H1 (cell line): ENCODE results near the gene TENT5A. TPM values are rescaled to one million over a fixed set of nuclear protein-coding genes. Genes with fewer than 3 reads are reported as not detected.

ENCODE experiments used
- CTCF ChIA-PET: fragments of 300-600 bp; sonication (Branson Sonifier 250); formaldehyde crosslinking; loops from one replicate; lab custom pipeline; 2021; ENCODE audit not compliant: partially characterized antibody; lab: Charles Lee
- POLR2A ChIA-PET: fragments of 300-600 bp; sonication (Branson Sonifier 250); formaldehyde crosslinking; loops from one replicate; lab custom pipeline; 2021; ENCODE audit warnings: inconsistent platforms; ENCODE audit not compliant: partially characterized antibody; lab: Charles Lee
- DNase-seq, 2 experiments: peaks; one replicate each; pipeline versions ENCODE4 v3.0.0 to v3.0.0-alpha.2; 2010 to 2022; ENCODE audit warnings: low spot score in 2 of 2, low read depth in 1 of 2, mixed read lengths in 1 of 2
- FAIRE-seq: peaks from 2 replicates; lab custom pipeline; 2011; peaks lifted over from hg19 to GRCh38; lab: Jason Lieb, UNC
- H2AFZ ChIP-seq: 2 replicates; pipeline ENCODE4 v1.8.1; 2012; ENCODE audit warnings: low read length, inconsistent platforms
- H2AK5ac ChIP-seq: 2 replicates; pipeline ENCODE4 v1.6.1; 2013; ENCODE audit warnings: low read depth, low read length
- H2BK120ac ChIP-seq: replicated peaks from 2 replicates; pipeline ENCODE3; 2013; ENCODE audit warnings: low read depth, low read length, inconsistent platforms
- H2BK12ac ChIP-seq: 2 replicates; pipeline ENCODE4 v1.6.1; 2013; ENCODE audit warnings: low read depth, low read length
- H2BK15ac ChIP-seq: 2 replicates; pipeline ENCODE4 v1.6.1; 2013; ENCODE audit warnings: low read length
- H2BK20ac ChIP-seq: 2 replicates; pipeline ENCODE4 v1.6.1; 2013; ENCODE audit warnings: low read length
- H2BK5ac ChIP-seq: 2 replicates; pipeline ENCODE4 v1.6.1; 2013; ENCODE audit warnings: low read depth, low read length
- H3K14ac ChIP-seq: 2 replicates; pipeline ENCODE4 v1.6.1; 2013; ENCODE audit warnings: inconsistent platforms; ENCODE audit not compliant: insufficient read length
- H3K18ac ChIP-seq: 2 replicates; pipeline ENCODE4 v1.6.1; 2013; ENCODE audit warnings: low read length; ENCODE audit errors: extremely low read depth
- H3K23ac ChIP-seq: 2 replicates; pipeline ENCODE4 v1.6.1; 2013; ENCODE audit warnings: inconsistent platforms; ENCODE audit not compliant: insufficient read length
- H3K23me2 ChIP-seq: 2 replicates; pipeline ENCODE4 v1.6.1; 2013; ENCODE audit warnings: low read depth, low read length
- H3K27ac ChIP-seq: 2 replicates; pipeline ENCODE4 v1.6.1; 2011; ENCODE audit warnings: low read depth, low read length, inconsistent platforms
- H3K27me3 ChIP-seq, 4 experiments: replicated peaks in 1 of 4; 1 replicate in 1 of 4; 2 replicates in 3 of 4; pipeline versions ENCODE4 v1.6.1 to v1.8.1; 2011 to 2013; ENCODE audit warnings: low read length in 3 of 4, mild to moderate bottlenecking in 3 of 4, inconsistent platforms in 2 of 4, mixed read lengths in 2 of 4, moderate library complexity in 1 of 4; ENCODE audit not compliant: control insufficient read depth in 3 of 4, insufficient read depth in 3 of 4; ENCODE audit errors: extremely low read depth in 1 of 4
- H3K36me3 ChIP-seq, 4 experiments: 2 replicates each; pipeline versions ENCODE4 v1.6.1 to v1.8.1; 2011 to 2013; ENCODE audit warnings: mild to moderate bottlenecking in 4 of 4, low read length in 3 of 4, moderate library complexity in 2 of 4, control low read depth in 1 of 4, inconsistent platforms in 1 of 4; ENCODE audit not compliant: insufficient read depth in 4 of 4, control insufficient read depth in 2 of 4
- H3K4ac ChIP-seq: replicated peaks from 2 replicates; pipeline ENCODE3; 2013; ENCODE audit warnings: low read length, low read depth, mixed read lengths, inconsistent platforms; ENCODE audit not compliant: insufficient read length
- H3K4me1 ChIP-seq, 4 experiments: replicated peaks in 1 of 4; 1 replicate in 1 of 4; 2 replicates in 3 of 4; pipeline versions ENCODE4 v1.6.1 to v1.8.1; 2011 to 2013; ENCODE audit warnings: low read length in 3 of 4, inconsistent platforms in 2 of 4, mixed read lengths in 1 of 4; ENCODE audit not compliant: insufficient read depth in 4 of 4, control insufficient read depth in 3 of 4
- H3K4me2 ChIP-seq, 2 experiments: 2 replicates each; pipeline versions ENCODE4 v1.6.1 to v1.8.1; 2011 to 2013; ENCODE audit warnings: low read depth in 2 of 2, low read length in 2 of 2, control low read depth in 1 of 2, inconsistent platforms in 1 of 2, mild to moderate bottlenecking in 1 of 2; ENCODE audit not compliant: insufficient read depth in 1 of 2
- H3K4me3 ChIP-seq, 4 experiments: fragments of 200-600, 300-600 bp in 1 of 4; sonication (generic), shearing (Covaris generic), sonication (Bioruptor Twin) in 1 of 4; 2 replicates each; pipeline versions ENCODE4 v1.5.1 to v1.8.1; 2011 to 2016; ENCODE audit warnings: low read length in 4 of 4, low read depth in 3 of 4, control low read depth in 2 of 4, inconsistent platforms in 2 of 4, mild to moderate bottlenecking in 2 of 4, mixed read lengths in 1 of 4, moderate library complexity in 1 of 4; ENCODE audit not compliant: insufficient read depth in 2 of 4; ENCODE audit errors: extremely low read depth in 1 of 4
- H3K56ac ChIP-seq: replicated peaks from 2 replicates; pipeline ENCODE3; 2013; ENCODE audit warnings: low read depth, mild to moderate bottlenecking, mixed read lengths, low read length, inconsistent platforms; ENCODE audit not compliant: insufficient read length
- H3K79me1 ChIP-seq: 2 replicates; pipeline ENCODE4 v1.6.1; 2013; ENCODE audit warnings: low read depth, low read length, control low read depth
- H3K79me2 ChIP-seq, 2 experiments: 2 replicates each; pipeline versions ENCODE4 v1.6.1 to v1.8.1; 2012 to 2013; ENCODE audit warnings: low read length in 2 of 2, mild to moderate bottlenecking in 2 of 2, inconsistent platforms in 1 of 2; ENCODE audit not compliant: insufficient read depth in 2 of 2, control insufficient read depth in 1 of 2
- H3K9ac ChIP-seq, 4 experiments: replicated peaks in 1 of 4; 1 replicate in 1 of 4; 2 replicates in 3 of 4; pipeline versions ENCODE4 v1.6.1 to v1.8.1; 2011 to 2013; ENCODE audit warnings: low read depth in 3 of 4, low read length in 3 of 4, control low read depth in 2 of 4, mild to moderate bottlenecking in 2 of 4, moderate library complexity in 2 of 4, inconsistent platforms in 1 of 4; ENCODE audit errors: extremely low read depth in 1 of 4
- H3K9me3 ChIP-seq, 2 experiments: 2 replicates each; pipeline versions ENCODE4 v1.6.1 to v1.8.1; 2012 to 2013; ENCODE audit warnings: mild to moderate bottlenecking in 2 of 2, moderate library complexity in 2 of 2, control low read depth in 1 of 2, inconsistent platforms in 1 of 2, low read depth in 1 of 2, low read length in 1 of 2, mixed read lengths in 1 of 2; ENCODE audit not compliant: insufficient read depth in 2 of 2
- H4K20me1 ChIP-seq, 2 experiments: replicated peaks in 1 of 2; 2 replicates each; pipeline versions ENCODE3 to v1.8.1; 2011 to 2013; ENCODE audit warnings: inconsistent platforms in 2 of 2, low read length in 2 of 2, mild to moderate bottlenecking in 1 of 2; ENCODE audit not compliant: insufficient read depth in 2 of 2, control insufficient read depth in 1 of 2
- H4K5ac ChIP-seq: 2 replicates; pipeline ENCODE4 v1.6.1; 2013; ENCODE audit warnings: low read length, low read depth, mixed read lengths, inconsistent platforms; ENCODE audit not compliant: insufficient read length
- H4K8ac ChIP-seq: 2 replicates; pipeline ENCODE4 v1.8.0; 2013; ENCODE audit warnings: mild to moderate bottlenecking, moderate library complexity, low read length, inconsistent platforms; ENCODE audit not compliant: insufficient read depth; ENCODE audit errors: extremely low read depth
- H4K91ac ChIP-seq: replicated peaks from 2 replicates; pipeline ENCODE3; 2013; ENCODE audit warnings: low read length, mixed read lengths, inconsistent platforms; ENCODE audit not compliant: insufficient read length
- BACH1 ChIP-seq: IDR thresholded peaks from 2 replicates; pipeline ENCODE4 v1.6.1; 2012; ENCODE audit warnings: low read length, improper control_type of control experiment
- CBX8 ChIP-seq: fragments of 300-800, 300-1000 bp; sonication (generic); IDR thresholded peaks from 2 replicates; pipeline ENCODE4 v1.7.1; 2016; ENCODE audit warnings: low read depth, low read length, borderline replicate concordance
- EP300 ChIP-seq, 2 experiments: IDR thresholded peaks; 1 replicate in 1 of 2; 2 replicates in 1 of 2; pipeline ENCODE4 v1.6.1; 2011 to 2012; ENCODE audit warnings: low read depth in 2 of 2, low read length in 2 of 2, mild to moderate bottlenecking in 2 of 2, borderline replicate concordance in 1 of 2, inconsistent platforms in 1 of 2, moderate library complexity in 1 of 2
- KDM1A ChIP-seq: fragments of 200-600, 300-600 bp; sonication (generic); IDR thresholded peaks from 2 replicates; pipeline ENCODE4 v1.7.1; 2016; ENCODE audit warnings: mild to moderate bottlenecking, low read length, borderline replicate concordance
- POLR2A ChIP-seq, 2 experiments: IDR thresholded peaks; 1 replicate in 1 of 2; 2 replicates in 1 of 2; pipeline ENCODE4 v1.6.1; 2011; ENCODE audit warnings: low read depth in 2 of 2, low read length in 2 of 2, mild to moderate bottlenecking in 2 of 2; ENCODE audit errors: control extremely low read depth in 1 of 2
- POLR2AphosphoS5 ChIP-seq: IDR thresholded peaks from 2 replicates; pipeline ENCODE4 v1.6.1; 2011; ENCODE audit warnings: low read depth, low read length
- RAD21 ChIP-seq, 2 experiments: IDR thresholded peaks in 1 of 2; conservative IDR thresholded peaks in 1 of 2; 2 replicates each; pipeline ENCODE4 v1.6.1; 2011; ENCODE audit warnings: low read depth in 2 of 2, low read length in 2 of 2, improper control_type of control experiment in 1 of 2, inconsistent platforms in 1 of 2, mild to moderate bottlenecking in 1 of 2, moderate library complexity in 1 of 2
- RBBP5 ChIP-seq: IDR thresholded peaks from 2 replicates; pipeline ENCODE4 v1.7.1; 2012; ENCODE audit warnings: low read depth, mild to moderate bottlenecking, inconsistent platforms, low read length, moderate library complexity, borderline replicate concordance
- RXRA ChIP-seq: IDR thresholded peaks from 2 replicates; pipeline ENCODE4 v1.6.1; 2011; ENCODE audit warnings: low read depth, mild to moderate bottlenecking, low read length, moderate library complexity; ENCODE audit not compliant: insufficient read depth
- SAP30 ChIP-seq: fragments of 300-600 bp; sonication (generic); IDR thresholded peaks from 2 replicates; pipeline ENCODE4 v1.7.1; 2012; ENCODE audit warnings: low read length, moderate library complexity, mild to moderate bottlenecking, inconsistent platforms; ENCODE audit not compliant: insufficient read depth, insufficient replicate concordance
- SP2 ChIP-seq: IDR thresholded peaks from 2 replicates; pipeline ENCODE4 v1.6.1; 2012; ENCODE audit warnings: mild to moderate bottlenecking, low read length, inconsistent platforms
- YY1 ChIP-seq: IDR thresholded peaks from 2 replicates; pipeline ENCODE4 v1.6.1; 2011; ENCODE audit warnings: low read depth, mild to moderate bottlenecking, low read length
- ZNF274 ChIP-seq: IDR thresholded peaks from 2 replicates; pipeline ENCODE4 v1.7.0; 2012; ENCODE audit warnings: low read length, borderline replicate concordance; ENCODE audit errors: extremely low read depth
- WGBS, 2 experiments: shearing (Covaris generic) in 1 of 2; methylation state at CpG; one replicate each; pipeline versions ENCODE4 v1.1.6 to v1.1.7; 2013 to 2015; ENCODE audit warnings: low lambda C conversion rate in 2 of 2, mixed read lengths in 2 of 2, inconsistent platforms in 1 of 2, low coverage in 1 of 2, missing lambda C conversion rate in 1 of 2; ENCODE audit not compliant: insufficient replicate concordance in 2 of 2, insufficient coverage in 1 of 2, insufficient read length in 1 of 2; ENCODE audit errors: extremely low coverage in 1 of 2, missing lambda C conversion rate in 1 of 2; 5-methylcytosine and 5-hydroxymethylcytosine counted together
- polyA plus RNA-seq, 7 experiments: library from polyadenylated mRNA; depleted of rRNA in 3 of 7; stranded (reverse) in 5 of 7; unstranded in 2 of 7; fragments of >200 nt in 5 of 7; fragments of 200-250 nt in 2 of 7; gene quantifications; 1 replicate in 5 of 7; 2 replicates in 1 of 7; 4 replicates in 1 of 7; pipeline versions ENCODE4 v1.2.1 to v1.2.3, GENCODE V29; 2011 to 2013; ENCODE audit warnings: missing spikeins in 2 of 7, mixed read lengths in 2 of 7
- total RNA-seq: library from RNA; stranded (reverse); fragmentation: NEBNext Ultra II Directional; extraction: Animal tissue kit (Norgen Biotek cat#: 25700); gene quantifications from 2 replicates; pipeline ENCODE4 v1.2.1, GENCODE V29; 2021
- TF ChIP-seq, protein P1 (sequence below): IDR thresholded peaks from 2 replicates; pipeline ENCODE4 v1.6.1; 2011; ENCODE audit warnings: low read depth, mild to moderate bottlenecking, low read length; ENCODE audit not compliant: insufficient read depth

TENT5A gene
- total and polyA plus RNA-seq, 2 of the 8 experiments (the other 6 are each of a cell fraction or from before 2014, with no cell fraction given), result 0.91 to 2.9 TPM

GRCh38 chr6:81789291-81789690 is 36.8 kb upstream of the TENT5A start:
- ChIA-PET CTCF (no interaction called here), POLR2A (no interaction called here)
- no peaks in the 10 kb centered on the region for H3K9me3 ChIP-seq
- H2BK20ac ChIP-seq, result no peak overlapping the region
- H2AFZ ChIP-seq, result no peak overlapping the region
- no peak overlapping the region for H3K23ac ChIP-seq
- H2AK5ac ChIP-seq, result no peak overlapping the region
- H4K8ac ChIP-seq, result no peak overlapping the region
- no peaks in the 10 kb centered on the region for H3K23me2 ChIP-seq
- H2BK12ac ChIP-seq, result no peak overlapping the region
- H3K79me2 ChIP-seq, result no peaks in the 10 kb centered on the region
- no peak overlapping the region for H3K14ac ChIP-seq
- DNase-seq, result no peak
- H3K4me2 ChIP-seq, result no peak overlapping the region; a peak in 1 of 4 replicates
- H2BK15ac ChIP-seq, result no peak overlapping the region
- H3K4me3 ChIP-seq, result peak overlapping the region in 1 of 4 experiments; percentile 25; a peak in 1 of 8 replicates
- no peak overlapping the region for H3K4ac ChIP-seq
- no peak overlapping the region; the same call in 1 of the 2 replicates for H2BK5ac ChIP-seq
- H3K56ac ChIP-seq, result no peak overlapping the region
- no peak overlapping the region for H2BK120ac ChIP-seq
- H3K27me3 ChIP-seq, result peaks cover 0 to 1% (median 0%) of the 10 kb centered on the region in 4 experiments; a peak in 1 of 7 replicates
- no peaks in the 10 kb centered on the region for H3K79me1 ChIP-seq
- H3K4me1 ChIP-seq, result peaks cover 2 to 11% (median 8%) of the 10 kb centered on the region in 4 experiments; a peak in 5 of 7 replicates
- FAIRE-seq, result no peak
- H3K27ac ChIP-seq, result no peak overlapping the region
- no peaks in the 10 kb centered on the region for H3K36me3 ChIP-seq
- WGBS, 2 experiments, result 81% methylated on average over 1 of the region's 1 CpG; no CpG with 5 or more reads in 1 of the 2 experiments
- no peaks in the 10 kb centered on the region for H4K20me1 ChIP-seq
- no peak overlapping the region for H3K9ac ChIP-seq
- no peak overlapping the region for H3K18ac ChIP-seq
- no peak overlapping the region for H4K5ac ChIP-seq
- H4K91ac ChIP-seq, result no peak overlapping the region
- no peak for TF ChIP-seq YY1
- TF ChIP-seq KDM1A, result no peak
- no peak for TF ChIP-seq EP300 (IDR thresholded peaks at IDR 0.05; ENCODE audit: borderline replicate concordance in 1 of 2, low read depth in 2 of 2, low read length in 2 of 2)
- TF ChIP-seq, protein P1, sequence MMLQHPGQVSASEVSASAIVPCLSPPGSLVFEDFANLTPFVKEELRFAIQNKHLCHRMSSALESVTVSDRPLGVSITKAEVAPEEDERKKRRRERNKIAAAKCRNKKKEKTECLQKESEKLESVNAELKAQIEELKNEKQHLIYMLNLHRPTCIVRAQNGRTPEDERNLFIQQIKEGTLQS, result no peak
- no peak for TF ChIP-seq RXRA
- TF ChIP-seq BACH1, result no peak
- TF ChIP-seq POLR2A (IDR thresholded peaks at IDR 0.05; ENCODE audit: control extremely low read depth in 1 of 2, low read depth in 2 of 2, low read length in 2 of 2), result no peak
- no peak for TF ChIP-seq CBX8
- no peak for TF ChIP-seq SP2
- no peak for TF ChIP-seq RBBP5
- TF ChIP-seq SAP30, result no peak
- TF ChIP-seq POLR2AphosphoS5, result no peak
- TF ChIP-seq RAD21 (IDR thresholded peaks at IDR 0.05 in 1 of 2, conservative IDR thresholded peaks at IDR 0.05 in 1 of 2; ENCODE audit: low read depth in 2 of 2, low read length in 2 of 2), result no peak
- no peak for TF ChIP-seq ZNF274
